Measurements from ENCODE around the gene CSNK1G3. TPM values are rescaled to one million over a fixed set of nuclear protein-coding genes. Genes with fewer than 3 reads are reported as not detected.

Gene CSNK1G3
- total RNA-seq, 2 donors from 2014 or later: 18.4 to 50.2 TPM

- H3K4me1 ChIP-seq (ENCODE audit: control insufficient read depth in 1 of 2, low read depth in 2 of 2): peaks cover 0 to under 1% of the 10 kb centered on the region in 2 donors
- H3K9me3 ChIP-seq: peaks cover 14% of the 10 kb centered on the region
- H3K36me3 ChIP-seq: no peaks in the 10 kb centered on the region
- ATAC-seq (ENCODE audit: insufficient number of reproducible peaks, low FRiP score, low read depth) (no peak), DNase-seq (ENCODE audit: low spot score) (no peak)
- H3K27me3 ChIP-seq (replicated peaks; ENCODE audit: insufficient read depth): no peaks in the 10 kb centered on the region
- no peak overlapping the region for H3K4me3 ChIP-seq
- no peak overlapping the region for H3K27ac ChIP-seq
- TF ChIP-seq CTCF (IDR thresholded peaks at IDR 0.05): no peak
These were observed 153.0 kb downstream of the CSNK1G3 start for GRCh38 chr5:123664961-123665360.

- Histone ChIP-seq H3K4me3 (no peak overlapping the region), H3K4me1 (ENCODE audit: control insufficient read depth in 1 of 2, low read depth in 2 of 2) (no peaks in the 10 kb centered on the region), H3K36me3 (no peaks in the 10 kb centered on the region), H3K27ac (no peak overlapping the region), H3K27me3 (replicated peaks; ENCODE audit: insufficient read depth) (no peaks in the 10 kb centered on the region), H3K9me3 (peaks cover 14% of the 10 kb centered on the region)
- no peak for DNase-seq (ENCODE audit: low spot score)
- TF ChIP-seq CTCF (IDR thresholded peaks at IDR 0.05): no peak
- ATAC-seq (ENCODE audit: insufficient number of reproducible peaks, low FRiP score, low read depth): no peak
These were observed 153.9 kb downstream of the CSNK1G3 start for GRCh38 chr5:123665822-123666371.

Other genes with a start within 250 kb of the CSNK1G3 start
- 10 to 100 TPM; 18.5 to 24.4 TPM for gene CEP120, start 88.8 kb upstream of the CSNK1G3 start, total RNA-seq